HepG2 (cell line): Measurements from ENCODE around the gene FUT6. TPM values are rescaled to one million over a fixed set of nuclear protein-coding genes. Genes with fewer than 3 reads are reported as not detected.

Source experiments
- EP300 ChIP-seq, 3 experiments: sonication (generic) in 1 of 3; formaldehyde crosslinking in 1 of 3; IDR thresholded peaks; 2 replicates each; pipeline versions ENCODE4 v1.5.1 to v1.6.1; 2011 to 2020; ENCODE audit warnings: low read depth in 2 of 3, low read length in 2 of 3, borderline replicate concordance in 1 of 3, improper control_type of control experiment in 1 of 3, mild to moderate bottlenecking in 1 of 3, missing genetic modification reagents in 1 of 3, moderate library complexity in 1 of 3
- FOXK1 ChIP-seq: sonication (generic); formaldehyde crosslinking; IDR thresholded peaks from 2 replicates; pipeline ENCODE4 v1.4.0; 2020; ENCODE audit warnings: low read depth, missing genetic modification reagents, borderline replicate concordance
- FOXK2 ChIP-seq: fragments of 450-650 bp; IDR thresholded peaks from 2 replicates; pipeline ENCODE4 v1.6.1; 2016
- HDAC2 ChIP-seq: sonication (generic); formaldehyde crosslinking; IDR thresholded peaks from 2 replicates; pipeline ENCODE4 v1.4.0; 2020; ENCODE audit warnings: missing genetic modification reagents
- MTF1 ChIP-seq: sonication (generic); formaldehyde crosslinking; IDR thresholded peaks from 2 replicates; pipeline ENCODE4 v1.5.0; 2020; ENCODE audit warnings: missing genetic modification reagents
- NCOA5 ChIP-seq: sonication (generic); formaldehyde crosslinking; IDR thresholded peaks from 2 replicates; pipeline ENCODE4 v1.4.0; 2020; ENCODE audit warnings: missing genetic modification reagents
- NCOR1 ChIP-seq: fragments of 200-600 bp; sonication (generic); IDR thresholded peaks from 2 replicates; pipeline ENCODE4 v1.7.0; 2017; ENCODE audit warnings: antibody characterized with exemption, low read length, borderline replicate concordance
- NFATC3 ChIP-seq: sonication (generic); formaldehyde crosslinking; IDR thresholded peaks from 2 replicates; pipeline ENCODE4 v1.5.1; 2020; ENCODE audit warnings: mild to moderate bottlenecking, missing genetic modification reagents
- NR1H2 ChIP-seq: sonication (generic); formaldehyde crosslinking; IDR thresholded peaks from 2 replicates; pipeline ENCODE4 v1.8.1; 2022; ENCODE audit warnings: low read depth, missing genetic modification reagents, borderline replicate concordance
- PCBP2 ChIP-seq: fragments of 200-400 bp; formaldehyde crosslinking; optimal IDR thresholded peaks from 2 replicates; pipeline ENCODE3; 2018; ENCODE audit warnings: low read length, low read depth; ENCODE audit not compliant: poor library complexity, severe bottlenecking
- REL ChIP-seq: sonication (generic); formaldehyde crosslinking; conservative IDR thresholded peaks from 2 replicates; pipeline ENCODE4 v1.8.0; 2022; ENCODE audit warnings: mild to moderate bottlenecking, missing genetic modification reagents, moderate library complexity
- SNAPC5 ChIP-seq: sonication (generic); formaldehyde crosslinking; IDR thresholded peaks from 2 replicates; pipeline ENCODE4 v1.8.1; 2023; ENCODE audit warnings: mild to moderate bottlenecking, missing genetic modification reagents, borderline replicate concordance
- ZFP36L2 ChIP-seq: sonication (generic); formaldehyde crosslinking; IDR thresholded peaks from 2 replicates; pipeline ENCODE4 v1.4.0; 2020; ENCODE audit warnings: missing genetic modification reagents
- ZNF10 ChIP-seq: sonication (generic); formaldehyde crosslinking; IDR thresholded peaks from 2 replicates; pipeline ENCODE4 v1.4.0; 2020; ENCODE audit warnings: mild to moderate bottlenecking, low read depth, missing genetic modification reagents, borderline replicate concordance
- ZNF317 ChIP-seq: sonication (generic); formaldehyde crosslinking; IDR thresholded peaks from 2 replicates; pipeline ENCODE4 v1.5.0; 2020; ENCODE audit warnings: mild to moderate bottlenecking, missing genetic modification reagents
- ZNF773 ChIP-seq: sonication (generic); formaldehyde crosslinking; IDR thresholded peaks from 2 replicates; pipeline ENCODE4 v1.4.0; 2020; ENCODE audit warnings: missing genetic modification reagents, borderline replicate concordance
- ZNF780A ChIP-seq: sonication (generic); formaldehyde crosslinking; IDR thresholded peaks from 2 replicates; pipeline ENCODE4 v1.8.0; 2022; ENCODE audit warnings: mild to moderate bottlenecking, missing genetic modification reagents, moderate library complexity
- ZSCAN31 ChIP-seq: sonication (generic); formaldehyde crosslinking; IDR thresholded peaks from 2 replicates; pipeline ENCODE4 v1.5.0; 2020; ENCODE audit warnings: low read depth, mild to moderate bottlenecking, missing genetic modification reagents
- polyA plus RNA-seq, 8 experiments: library from polyadenylated mRNA; depleted of rRNA in 3 of 8; stranded (reverse) in 7 of 8; unstranded in 1 of 8; fragments of >200 nt; fragmentation: Illumina TruSeq in 4 of 8; extraction: Trizol in 4 of 8; gene quantifications; 2 replicates each; pipeline versions ENCODE4 v1.2.1 to v1.2.3, GENCODE V29; 2011 to 2016; ENCODE audit warnings: low read depth in 4 of 8, missing spikeins in 1 of 8, mixed read lengths in 1 of 8; ENCODE audit not compliant: insufficient read depth in 1 of 8
- total RNA-seq, 5 experiments: library from RNA; depleted of rRNA; stranded (reverse); fragments of >200 nt; fragmentation: Illumina TruSeq; extraction: Trizol; gene quantifications; 2 replicates each; pipeline ENCODE4 v1.2.3, GENCODE V29; 2016; ENCODE audit warnings: low read depth in 1 of 5
- TF ChIP-seq, protein P1 (sequence below): sonication (generic); formaldehyde crosslinking; IDR thresholded peaks from 2 replicates; pipeline ENCODE4 v1.8.0; 2023; ENCODE audit warnings: mild to moderate bottlenecking, missing genetic modification reagents
- TF ChIP-seq, protein P2 (sequence below): sonication (generic); formaldehyde crosslinking; IDR thresholded peaks from 2 replicates; pipeline ENCODE4 v1.5.1; 2020; ENCODE audit warnings: missing genetic modification reagents, mild to moderate bottlenecking, borderline replicate concordance
- TF ChIP-seq, protein P3 (sequence below): sonication (generic); formaldehyde crosslinking; IDR thresholded peaks from 2 replicates; pipeline ENCODE4 v1.9.0; 2021; ENCODE audit warnings: missing genetic modification reagents, borderline replicate concordance
- TF ChIP-seq, protein P4 (sequence below): sonication (generic); formaldehyde crosslinking; IDR thresholded peaks from 2 replicates; pipeline ENCODE4 v1.8.1; 2023; ENCODE audit warnings: mild to moderate bottlenecking, inconsistent platforms, moderate library complexity, missing genetic modification reagents, borderline replicate concordance

The FUT6 gene
- total and polyA plus RNA-seq, 2 of the 13 experiments (the other 11 are each of a cell fraction or from before 2014, with no cell fraction given), result 8.2 to 27.7 TPM

- TF ChIP-seq, protein P1, sequence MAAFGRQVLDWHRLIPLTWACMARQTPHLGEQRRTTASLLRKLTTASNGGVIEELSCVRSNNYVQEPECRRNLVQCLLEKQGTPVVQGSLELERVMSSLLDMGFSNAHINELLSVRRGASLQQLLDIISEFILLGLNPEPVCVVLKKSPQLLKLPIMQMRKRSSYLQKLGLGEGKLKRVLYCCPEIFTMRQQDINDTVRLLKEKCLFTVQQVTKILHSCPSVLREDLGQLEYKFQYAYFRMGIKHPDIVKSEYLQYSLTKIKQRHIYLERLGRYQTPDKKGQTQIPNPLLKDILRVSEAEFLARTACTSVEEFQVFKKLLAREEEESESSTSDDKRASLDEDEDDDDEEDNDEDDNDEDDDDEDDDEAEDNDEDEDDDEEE (CRISPR knock-in tag), result peak; percentile 90
- no peak for TF ChIP-seq EP300 (IDR thresholded peaks at IDR 0.05; ENCODE audit: low read depth in 2 of 2, low read length in 2 of 2)
- peak; percentile 58 for TF ChIP-seq EP300 (CRISPR knock-in tag; IDR thresholded peaks at IDR 0.05; ENCODE audit: borderline replicate concordance)
- no peak; the same call in none of the 2 replicates for TF ChIP-seq ZNF317 (CRISPR knock-in tag)
- peak; percentile 92 for TF ChIP-seq ZSCAN31 (CRISPR knock-in tag)
- no peak for TF ChIP-seq ZNF10
- TF ChIP-seq HDAC2, result peak; percentile 74
- TF ChIP-seq, protein P2, sequence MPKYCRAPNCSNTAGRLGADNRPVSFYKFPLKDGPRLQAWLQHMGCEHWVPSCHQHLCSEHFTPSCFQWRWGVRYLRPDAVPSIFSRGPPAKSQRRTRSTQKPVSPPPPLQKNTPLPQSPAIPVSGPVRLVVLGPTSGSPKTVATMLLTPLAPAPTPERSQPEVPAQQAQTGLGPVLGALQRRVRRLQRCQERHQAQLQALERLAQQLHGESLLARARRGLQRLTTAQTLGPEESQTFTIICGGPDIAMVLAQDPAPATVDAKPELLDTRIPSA (CRISPR knock-in tag), result no peak
- peak; percentile 44; the same call in 1 of the 2 replicates for TF ChIP-seq FOXK1 (CRISPR knock-in tag)
- no peak for TF ChIP-seq ZNF773
- TF ChIP-seq REL (CRISPR knock-in tag), result no peak
- 0 out of 2 replicates have a peak, but pooled peaks have one; percentile 16 for TF ChIP-seq FOXK2
- TF ChIP-seq NCOR1, result no peak
- TF ChIP-seq PCBP2, result no peak
- TF ChIP-seq ZFP36L2, result no peak
- 0 out of 2 replicates have a peak, but pooled peaks have one; percentile 65 for TF ChIP-seq SNAPC5 (CRISPR knock-in tag)
- no peak for TF ChIP-seq ZNF780A (CRISPR knock-in tag)
- TF ChIP-seq NR1H2 (CRISPR knock-in tag), result no peak
- peak; percentile 60 for TF ChIP-seq NFATC3 (CRISPR knock-in tag)
- TF ChIP-seq, protein P3, sequence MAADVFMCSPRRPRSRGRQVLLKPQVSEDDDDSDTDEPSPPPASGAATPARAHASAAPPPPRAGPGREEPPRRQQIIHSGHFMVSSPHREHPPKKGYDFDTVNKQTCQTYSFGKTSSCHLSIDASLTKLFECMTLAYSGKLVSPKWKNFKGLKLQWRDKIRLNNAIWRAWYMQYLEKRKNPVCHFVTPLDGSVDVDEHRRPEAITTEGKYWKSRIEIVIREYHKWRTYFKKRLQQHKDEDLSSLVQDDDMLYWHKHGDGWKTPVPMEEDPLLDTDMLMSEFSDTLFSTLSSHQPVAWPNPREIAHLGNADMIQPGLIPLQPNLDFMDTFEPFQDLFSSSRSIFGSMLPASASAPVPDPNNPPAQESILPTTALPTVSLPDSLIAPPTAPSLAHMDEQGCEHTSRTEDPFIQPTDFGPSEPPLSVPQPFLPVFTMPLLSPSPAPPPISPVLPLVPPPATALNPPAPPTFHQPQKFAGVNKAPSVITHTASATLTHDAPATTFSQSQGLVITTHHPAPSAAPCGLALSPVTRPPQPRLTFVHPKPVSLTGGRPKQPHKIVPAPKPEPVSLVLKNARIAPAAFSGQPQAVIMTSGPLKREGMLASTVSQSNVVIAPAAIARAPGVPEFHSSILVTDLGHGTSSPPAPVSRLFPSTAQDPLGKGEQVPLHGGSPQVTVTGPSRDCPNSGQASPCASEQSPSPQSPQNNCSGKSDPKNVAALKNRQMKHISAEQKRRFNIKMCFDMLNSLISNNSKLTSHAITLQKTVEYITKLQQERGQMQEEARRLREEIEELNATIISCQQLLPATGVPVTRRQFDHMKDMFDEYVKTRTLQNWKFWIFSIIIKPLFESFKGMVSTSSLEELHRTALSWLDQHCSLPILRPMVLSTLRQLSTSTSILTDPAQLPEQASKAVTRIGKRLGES (CRISPR knock-in tag), result no peak
- TF ChIP-seq, protein P4, sequence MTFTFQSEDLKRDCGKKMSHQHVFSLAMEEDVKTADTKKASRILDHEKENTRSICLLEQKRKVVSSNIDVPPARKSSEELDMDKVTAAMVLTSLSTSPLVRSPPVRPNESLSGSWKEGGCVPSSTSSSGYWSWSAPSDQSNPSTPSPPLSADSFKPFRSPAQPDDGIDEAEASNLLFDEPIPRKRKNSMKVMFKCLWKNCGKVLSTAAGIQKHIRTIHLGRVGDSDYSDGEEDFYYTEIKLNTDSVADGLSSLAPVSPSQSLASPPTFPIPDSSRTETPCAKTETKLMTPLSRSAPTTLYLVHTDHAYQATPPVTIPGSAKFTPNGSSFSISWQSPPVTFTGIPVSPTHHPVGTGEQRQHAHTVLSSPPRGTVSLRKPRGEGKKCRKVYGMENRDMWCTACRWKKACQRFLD (CRISPR knock-in tag), result 0 out of 2 replicates have a peak, but pooled peaks have one; percentile 68
- no peak for TF ChIP-seq NCOA5
- TF ChIP-seq MTF1 (CRISPR knock-in tag), result no peak
Observed at GRCh38 chr19:5790559-5791520, 48.7 kb downstream of the FUT6 start, which contains the start of gene DUS3L (continued).
